ENCODE results near the gene SHC3.

The SHC3 gene

DNA sequence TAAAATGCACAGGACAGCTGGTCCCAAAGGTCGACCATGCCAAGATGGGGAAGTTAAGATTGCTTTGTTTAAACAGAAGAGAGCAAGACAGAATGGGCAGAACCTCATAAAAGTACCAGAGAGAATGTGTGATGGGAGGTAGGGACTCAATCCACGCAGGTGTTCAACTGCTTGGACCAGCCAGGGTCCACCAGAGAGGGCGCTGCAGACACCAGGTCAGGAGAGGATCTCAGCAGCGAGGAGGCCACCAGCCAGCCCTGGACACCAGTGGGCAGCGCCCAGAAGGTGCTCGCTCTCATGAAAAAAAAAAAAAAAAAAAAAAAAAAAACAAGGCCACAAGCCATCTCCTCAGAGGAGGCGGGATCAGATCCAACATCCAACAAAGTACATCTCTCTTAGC is 81.8 kb downstream of the SHC3 start:
- Histone ChIP-seq H3K4me1 (ENCODE audit: insufficient read depth, low read length) (peaks cover 13% of the 10 kb centered on the region), H3K36me3 (ENCODE audit: insufficient read depth, low read length) (no peaks in the 10 kb centered on the region), H3K27me3 (ENCODE audit: insufficient read depth, low read length, poor library complexity) (no peaks in the 10 kb centered on the region), H2AFZ (ENCODE audit: low read depth, low read length) (no peak overlapping the region), H3K9me3 (ENCODE audit: insufficient read depth, low read length, severe bottlenecking) (no peaks in the 10 kb centered on the region), H3K4me3 (ENCODE audit: low read depth in 1 of 2, low read length in 2 of 2) (no peak overlapping the region), H3K79me2 (ENCODE audit: insufficient read depth, low read length) (no peaks in the 10 kb centered on the region), H3K9ac (ENCODE audit: low read depth, low read length) (no peak overlapping the region), H4K20me1 (ENCODE audit: insufficient read depth, low read length) (no peaks in the 10 kb centered on the region), H3K27ac (ENCODE audit: low read length) (no peak overlapping the region), H3K4me2 (ENCODE audit: insufficient read depth, low read length) (no peak overlapping the region)
- DNase-seq (no peak), ATAC-seq (ENCODE audit: insufficient read depth, low read depth) (no peak)
- TF ChIP-seq, protein P1, sequence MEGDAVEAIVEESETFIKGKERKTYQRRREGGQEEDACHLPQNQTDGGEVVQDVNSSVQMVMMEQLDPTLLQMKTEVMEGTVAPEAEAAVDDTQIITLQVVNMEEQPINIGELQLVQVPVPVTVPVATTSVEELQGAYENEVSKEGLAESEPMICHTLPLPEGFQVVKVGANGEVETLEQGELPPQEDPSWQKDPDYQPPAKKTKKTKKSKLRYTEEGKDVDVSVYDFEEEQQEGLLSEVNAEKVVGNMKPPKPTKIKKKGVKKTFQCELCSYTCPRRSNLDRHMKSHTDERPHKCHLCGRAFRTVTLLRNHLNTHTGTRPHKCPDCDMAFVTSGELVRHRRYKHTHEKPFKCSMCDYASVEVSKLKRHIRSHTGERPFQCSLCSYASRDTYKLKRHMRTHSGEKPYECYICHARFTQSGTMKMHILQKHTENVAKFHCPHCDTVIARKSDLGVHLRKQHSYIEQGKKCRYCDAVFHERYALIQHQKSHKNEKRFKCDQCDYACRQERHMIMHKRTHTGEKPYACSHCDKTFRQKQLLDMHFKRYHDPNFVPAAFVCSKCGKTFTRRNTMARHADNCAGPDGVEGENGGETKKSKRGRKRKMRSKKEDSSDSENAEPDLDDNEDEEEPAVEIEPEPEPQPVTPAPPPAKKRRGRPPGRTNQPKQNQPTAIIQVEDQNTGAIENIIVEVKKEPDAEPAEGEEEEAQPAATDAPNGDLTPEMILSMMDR (IDR thresholded peaks at IDR 0.05; ENCODE audit: borderline replicate concordance, extremely low read depth, low read length, poor library complexity, severe bottlenecking), result no peak
- TF ChIP-seq EZH2 (IDR thresholded peaks at IDR 0.05; ENCODE audit: borderline replicate concordance, low read depth, low read length, severe bottlenecking), result no peak

DNA sequence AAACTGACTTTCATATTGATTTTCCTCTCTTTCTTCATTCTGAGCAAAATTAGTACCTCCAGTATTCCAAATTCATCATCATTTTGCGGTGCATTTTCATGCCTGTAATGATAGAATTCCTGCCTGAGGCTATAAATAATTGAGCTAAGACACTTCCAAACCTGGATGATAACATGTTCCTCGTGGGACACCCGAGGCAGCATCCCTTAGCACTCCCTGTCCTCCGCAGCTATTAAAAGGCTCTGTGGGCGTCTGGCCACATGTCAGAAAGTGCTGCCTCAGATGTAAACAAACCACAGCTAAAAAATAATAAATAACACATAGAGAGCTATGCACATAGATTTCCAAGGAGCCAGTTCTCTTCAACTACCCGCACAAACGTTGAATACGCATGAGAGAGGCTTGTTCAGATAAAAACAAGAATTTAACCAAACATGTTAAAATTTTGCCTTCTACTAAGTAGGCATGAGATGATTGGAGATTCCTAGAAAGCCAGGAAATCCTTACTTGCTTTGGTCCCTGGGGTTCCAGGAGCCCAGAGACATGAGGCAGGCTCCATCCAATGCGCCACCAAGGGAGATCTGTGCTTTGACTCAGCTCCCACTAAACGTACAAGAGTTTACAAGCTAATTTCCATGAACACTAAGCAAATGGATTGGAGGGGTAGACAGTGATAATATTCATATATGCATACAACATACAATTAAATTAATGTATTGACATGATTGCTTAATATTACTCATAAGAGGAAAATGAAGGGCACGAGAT is 82.7 kb downstream of the SHC3 start:
- Histone ChIP-seq H4K20me1 (ENCODE audit: insufficient read depth, low read length) (no peaks in the 10 kb centered on the region), H3K9me3 (ENCODE audit: insufficient read depth, low read length, severe bottlenecking) (no peaks in the 10 kb centered on the region), H2AFZ (ENCODE audit: low read depth, low read length) (no peak overlapping the region), H3K27me3 (ENCODE audit: insufficient read depth, low read length, poor library complexity) (no peaks in the 10 kb centered on the region), H3K4me3 (ENCODE audit: low read depth in 1 of 2, low read length in 2 of 2) (no peak overlapping the region), H3K9ac (ENCODE audit: low read depth, low read length) (no peak overlapping the region), H3K4me2 (ENCODE audit: insufficient read depth, low read length) (no peak overlapping the region), H3K36me3 (ENCODE audit: insufficient read depth, low read length) (no peaks in the 10 kb centered on the region), H3K79me2 (ENCODE audit: insufficient read depth, low read length) (no peaks in the 10 kb centered on the region), H3K4me1 (ENCODE audit: insufficient read depth, low read length) (peaks cover 13% of the 10 kb centered on the region), H3K27ac (ENCODE audit: low read length) (no peak overlapping the region)
- TF ChIP-seq EZH2 (IDR thresholded peaks at IDR 0.05; ENCODE audit: borderline replicate concordance, low read depth, low read length, severe bottlenecking), result no peak
- TF ChIP-seq, protein P1 (IDR thresholded peaks at IDR 0.05; ENCODE audit: borderline replicate concordance, extremely low read depth, low read length, poor library complexity, severe bottlenecking), result no peak
- no peak for ATAC-seq (ENCODE audit: insufficient read depth, low read depth)
- no peak for DNase-seq

DNA sequence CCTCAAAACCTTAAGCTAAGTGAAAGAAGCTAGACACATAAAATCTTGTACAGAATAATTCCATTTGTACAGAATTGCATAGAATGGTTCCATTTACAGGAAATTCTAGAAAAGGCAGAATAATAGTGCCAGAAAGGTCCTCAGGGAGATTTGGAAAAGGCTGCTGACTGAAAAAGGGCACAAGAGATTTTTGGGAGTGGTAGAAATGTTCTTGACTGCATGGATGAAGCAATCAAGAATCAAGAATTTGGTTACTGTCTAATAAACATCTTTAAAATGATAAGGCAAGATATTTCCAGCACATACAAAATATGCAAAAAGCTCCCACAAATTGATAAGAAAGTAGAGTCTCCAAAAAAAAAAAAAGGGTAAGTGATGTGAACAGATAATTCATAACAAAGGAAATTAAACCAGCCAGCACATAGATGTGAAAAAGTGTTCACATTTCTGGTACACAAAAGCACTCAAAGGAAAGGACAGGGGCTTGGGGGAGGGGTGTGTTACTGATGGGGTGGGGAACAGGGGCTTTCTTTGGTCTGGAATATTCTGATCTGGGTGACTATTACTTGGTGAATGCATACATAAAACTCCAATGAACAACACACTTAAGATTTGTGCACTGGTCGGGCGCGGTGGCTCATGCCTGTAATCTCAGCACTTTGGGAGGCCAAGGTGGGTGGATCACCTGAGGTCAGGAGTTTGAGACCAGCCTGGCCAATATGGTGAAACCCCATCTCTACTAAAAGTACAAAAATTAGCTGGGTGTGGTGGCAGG is 85.2 kb downstream of the SHC3 start:
- H3K27me3 ChIP-seq (ENCODE audit: insufficient read depth, low read length, poor library complexity), result no peaks in the 10 kb centered on the region
- DNase-seq (no peak), ATAC-seq (ENCODE audit: insufficient read depth, low read depth) (no peak)
- H3K4me1 ChIP-seq (ENCODE audit: insufficient read depth, low read length), result no peaks in the 10 kb centered on the region
- TF ChIP-seq, protein P1 (IDR thresholded peaks at IDR 0.05; ENCODE audit: borderline replicate concordance, extremely low read depth, low read length, poor library complexity, severe bottlenecking), result no peak
- TF ChIP-seq EZH2 (IDR thresholded peaks at IDR 0.05; ENCODE audit: borderline replicate concordance, low read depth, low read length, severe bottlenecking), result no peak
- no peak overlapping the region for H3K4me3 ChIP-seq (ENCODE audit: low read depth in 1 of 2, low read length in 2 of 2)
- no peaks in the 10 kb centered on the region for H3K9me3 ChIP-seq (ENCODE audit: insufficient read depth, low read length, severe bottlenecking)
- no peaks in the 10 kb centered on the region for H4K20me1 ChIP-seq (ENCODE audit: insufficient read depth, low read length)
- H3K79me2 ChIP-seq (ENCODE audit: insufficient read depth, low read length), result no peaks in the 10 kb centered on the region
- H3K4me2 ChIP-seq (ENCODE audit: insufficient read depth, low read length), result no peak overlapping the region
- no peak overlapping the region for H3K27ac ChIP-seq (ENCODE audit: low read length)
- no peaks in the 10 kb centered on the region for H3K36me3 ChIP-seq (ENCODE audit: insufficient read depth, low read length)
- H2AFZ ChIP-seq (ENCODE audit: low read depth, low read length), result no peak overlapping the region
- no peak overlapping the region for H3K9ac ChIP-seq (ENCODE audit: low read depth, low read length)

Measured in DND-41 (cell line).